ENCODE results near the gene ADGRG1. TPM values are rescaled to one million over a fixed set of nuclear protein-coding genes. Genes with fewer than 3 reads are reported as not detected.

Gene ADGRG1
- total RNA-seq, 1 donor from 2014 or later, result 13.9 TPM

DNA sequence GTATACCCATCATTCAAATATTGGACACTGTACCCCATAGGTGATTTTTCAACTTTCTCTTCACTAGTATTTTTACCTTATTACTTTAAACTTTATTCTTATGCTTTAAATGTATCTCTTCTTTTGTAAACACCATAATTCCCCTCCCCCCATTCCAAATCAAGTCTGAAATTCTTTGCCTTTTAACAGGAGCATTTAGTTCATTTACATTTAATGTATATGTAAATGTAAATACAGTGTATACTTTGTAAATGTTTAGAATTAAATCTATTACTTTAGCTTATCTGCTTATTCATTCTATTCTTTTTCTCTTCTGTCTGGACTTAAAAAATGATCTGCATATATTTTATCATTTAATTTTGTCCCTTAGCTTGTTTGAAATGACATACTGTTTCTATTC, 30.0 kb upstream of the ADGRG1 start:
- TF ChIP-seq, protein P1, sequence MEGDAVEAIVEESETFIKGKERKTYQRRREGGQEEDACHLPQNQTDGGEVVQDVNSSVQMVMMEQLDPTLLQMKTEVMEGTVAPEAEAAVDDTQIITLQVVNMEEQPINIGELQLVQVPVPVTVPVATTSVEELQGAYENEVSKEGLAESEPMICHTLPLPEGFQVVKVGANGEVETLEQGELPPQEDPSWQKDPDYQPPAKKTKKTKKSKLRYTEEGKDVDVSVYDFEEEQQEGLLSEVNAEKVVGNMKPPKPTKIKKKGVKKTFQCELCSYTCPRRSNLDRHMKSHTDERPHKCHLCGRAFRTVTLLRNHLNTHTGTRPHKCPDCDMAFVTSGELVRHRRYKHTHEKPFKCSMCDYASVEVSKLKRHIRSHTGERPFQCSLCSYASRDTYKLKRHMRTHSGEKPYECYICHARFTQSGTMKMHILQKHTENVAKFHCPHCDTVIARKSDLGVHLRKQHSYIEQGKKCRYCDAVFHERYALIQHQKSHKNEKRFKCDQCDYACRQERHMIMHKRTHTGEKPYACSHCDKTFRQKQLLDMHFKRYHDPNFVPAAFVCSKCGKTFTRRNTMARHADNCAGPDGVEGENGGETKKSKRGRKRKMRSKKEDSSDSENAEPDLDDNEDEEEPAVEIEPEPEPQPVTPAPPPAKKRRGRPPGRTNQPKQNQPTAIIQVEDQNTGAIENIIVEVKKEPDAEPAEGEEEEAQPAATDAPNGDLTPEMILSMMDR (IDR thresholded peaks at IDR 0.05; ENCODE audit: insufficient read depth, low read depth, low read length), result no peak
- no peak for TF ChIP-seq EZH2 (IDR thresholded peaks at IDR 0.05; ENCODE audit: insufficient read depth, low read length)
- H3K36me3 Mint-ChIP-seq (ENCODE audit: low read depth, unreplicated experiment), result no peaks in the 10 kb centered on the region
- Histone ChIP-seq H3K27me3 (ENCODE audit: insufficient read depth, low read length) (peaks cover 3% of the 10 kb centered on the region), H3K79me2 (ENCODE audit: insufficient read depth, low read length) (no peaks in the 10 kb centered on the region), H3K9ac (ENCODE audit: low read length) (no peak overlapping the region), H3K27ac (ENCODE audit: low read depth, low read length) (no peak overlapping the region), H3K36me3 (ENCODE audit: insufficient read depth, low read length) (no peaks in the 10 kb centered on the region), H3K9me3 (ENCODE audit: insufficient read depth, low read depth, low read length) (no peaks in the 10 kb centered on the region), H3K4me1 (ENCODE audit: insufficient read depth, low read length) (peaks cover 6% of the 10 kb centered on the region), H3K4me3 (ENCODE audit: insufficient read depth, low read depth, low read length) (no peak overlapping the region), H2AFZ (ENCODE audit: low read depth, low read length) (no peak overlapping the region), H3K4me2 (ENCODE audit: low read length) (no peak overlapping the region), H4K20me1 (ENCODE audit: insufficient read depth, low read length) (no peaks in the 10 kb centered on the region)
- peaks cover 3% of the 10 kb centered on the region for H3K9me3 Mint-ChIP-seq (ENCODE audit: unreplicated experiment)
- H3K4me3 Mint-ChIP-seq (ENCODE audit: unreplicated experiment), result no peak overlapping the region
- no peak overlapping the region for H3K27ac Mint-ChIP-seq (ENCODE audit: unreplicated experiment)
- H3K4me1 Mint-ChIP-seq (ENCODE audit: low read depth, unreplicated experiment), result peaks cover 4% of the 10 kb centered on the region
- DNase-seq (ENCODE audit: low read depth), result no peak
- H3K27me3 Mint-ChIP-seq (ENCODE audit: low read depth, unreplicated experiment), result peaks cover 13% of the 10 kb centered on the region
- FAIRE-seq, result no peak

DNA sequence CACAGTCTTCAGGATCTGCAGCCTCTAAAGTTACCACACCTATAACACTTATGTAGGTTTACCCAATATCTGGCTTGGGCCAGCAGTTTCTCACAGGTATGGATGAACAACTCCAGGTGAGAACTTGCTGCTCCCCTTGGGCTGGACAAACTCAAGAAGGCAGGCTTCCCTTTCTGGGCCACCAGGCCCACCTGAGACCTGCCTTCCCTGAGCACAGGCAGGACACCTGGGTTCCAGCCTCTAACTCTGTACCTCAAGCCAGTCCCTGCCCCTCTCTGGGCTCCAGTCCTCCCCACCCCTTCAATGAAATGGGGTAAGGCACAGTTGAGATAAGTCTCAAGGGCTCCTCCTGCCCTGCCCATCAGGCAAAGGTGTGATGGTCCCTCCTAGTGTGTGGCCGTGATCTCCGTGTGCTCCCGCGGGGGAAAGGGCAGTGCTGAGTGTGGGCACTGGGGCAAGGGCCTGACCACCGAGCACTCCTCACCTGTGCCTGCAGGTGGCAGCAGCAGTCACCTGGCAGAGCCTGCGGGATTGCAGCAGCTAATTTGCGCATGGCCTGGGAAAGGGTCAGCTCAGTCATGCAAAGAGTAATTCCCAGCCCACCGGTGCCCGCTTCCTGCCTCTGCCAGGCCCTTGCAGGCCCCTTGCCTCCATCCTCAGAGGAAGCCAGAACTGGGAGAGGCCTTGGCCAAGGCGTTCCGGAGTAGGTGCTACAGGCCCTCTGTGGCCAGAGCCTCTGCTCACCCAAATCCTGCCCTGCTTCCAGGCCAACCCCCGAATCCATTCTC, 28.2 kb upstream of the ADGRG1 start:
- H3K27me3 Mint-ChIP-seq (ENCODE audit: low read depth, unreplicated experiment), result peaks cover 20% of the 10 kb centered on the region

More for the DNA sequence above, 28.2 kb upstream of the ADGRG1 start:
- Mint-ChIP-seq H3K4me3 (ENCODE audit: unreplicated experiment) (no peak overlapping the region), H3K27ac (ENCODE audit: unreplicated experiment) (no peak overlapping the region), H3K36me3 (ENCODE audit: low read depth, unreplicated experiment) (no peaks in the 10 kb centered on the region), H3K9me3 (ENCODE audit: unreplicated experiment) (peaks cover 3% of the 10 kb centered on the region), H3K4me1 (ENCODE audit: low read depth, unreplicated experiment) (peaks cover 4% of the 10 kb centered on the region)
- Histone ChIP-seq H3K36me3 (ENCODE audit: insufficient read depth, low read length) (no peaks in the 10 kb centered on the region), H3K27ac (ENCODE audit: low read depth, low read length) (no peak overlapping the region), H3K9me3 (ENCODE audit: insufficient read depth, low read depth, low read length) (no peaks in the 10 kb centered on the region), H4K20me1 (ENCODE audit: insufficient read depth, low read length) (no peaks in the 10 kb centered on the region), H3K9ac (ENCODE audit: low read length) (no peak overlapping the region), H3K4me2 (ENCODE audit: low read length) (no peak overlapping the region), H3K4me1 (ENCODE audit: insufficient read depth, low read length) (peaks cover 6% of the 10 kb centered on the region), H3K27me3 (ENCODE audit: insufficient read depth, low read length) (peaks cover 6% of the 10 kb centered on the region), H2AFZ (ENCODE audit: low read depth, low read length) (peak overlapping the region; percentile 7), H3K4me3 (ENCODE audit: insufficient read depth, low read depth, low read length) (no peak overlapping the region), H3K79me2 (ENCODE audit: insufficient read depth, low read length) (no peaks in the 10 kb centered on the region)
- DNase-seq (ENCODE audit: low read depth) (no peak), FAIRE-seq (no peak)
- TF ChIP-seq EZH2 (IDR thresholded peaks at IDR 0.05; ENCODE audit: insufficient read depth, low read length), result no peak
- TF ChIP-seq, protein P1 (IDR thresholded peaks at IDR 0.05; ENCODE audit: insufficient read depth, low read depth, low read length), result peak; percentile 47
